ENCODE data around the gene TTC17. TPM values are rescaled to one million over a fixed set of nuclear protein-coding genes. Genes with fewer than 3 reads are reported as not detected.
A peak's percentile ranks its signal among the peaks of the same experiment; 100 is the strongest.
"Not testable (repeated sequence)": the region's sequence is repeated elsewhere in the genome, so short reads cannot be mapped to it uniquely, and the experiment has no call there.

Gene TTC17
- total RNA-seq, 2 experiments from 2014 or later, result 71.7 to 72.8 TPM

GRCh38 chr11:43396617-43397016 lies 37.9 kb downstream of the TTC17 start:
- H3K4me3 Mint-ChIP-seq, result no peak overlapping the region

GRCh38 chr11:43397251-43397650 lies 38.5 kb downstream of the TTC17 start:
- H3K27ac Mint-ChIP-seq, result peak overlapping the region; percentile 7
- ChIA-PET POLR2A (interaction anchor here (4.0 kb wide), 1 partner anchor 38 kb away, joined by 24 read pairs; the partner anchor contains the start of gene TTC17), CTCF (no interaction called here)
- H3K36me3 Mint-ChIP-seq (ENCODE audit: low read depth), result peaks cover 85% of the 10 kb centered on the region
- H3K9me3 Mint-ChIP-seq, result no peaks in the 10 kb centered on the region
- DNase-seq, result no peak
- H3K27me3 Mint-ChIP-seq, result no peaks in the 10 kb centered on the region
- no peak overlapping the region for H3K4me3 Mint-ChIP-seq
- peaks cover 50% of the 10 kb centered on the region for H3K4me1 Mint-ChIP-seq

More at GRCh38 chr11:43396617-43397016, 37.9 kb downstream of the TTC17 start:
- Mint-ChIP-seq H3K9me3 (no peaks in the 10 kb centered on the region), H3K36me3 (ENCODE audit: low read depth) (peaks cover 83% of the 10 kb centered on the region), H3K27me3 (no peaks in the 10 kb centered on the region), H3K27ac (no peak overlapping the region), H3K4me1 (peaks cover 56% of the 10 kb centered on the region)
- no peak for DNase-seq
- CTCF ChIA-PET, result no interaction called here
- POLR2A ChIA-PET, result interaction anchor here (4.0 kb wide), 1 partner anchor 38 kb away, joined by 24 read pairs; the partner anchor contains the start of gene TTC17

GRCh38 chr11:43399983-43400630 lies 41.4 kb downstream of the TTC17 start:
- peaks cover 46% of the 10 kb centered on the region for H3K4me1 Mint-ChIP-seq
- peaks cover 83% of the 10 kb centered on the region for H3K36me3 Mint-ChIP-seq (ENCODE audit: low read depth)
- ChIA-PET CTCF (interaction anchor here (0.7 kb wide), 1 partner anchor 89 kb away, joined by 3 read pairs; the partner anchor contains the start of gene API5), POLR2A (interaction anchor here (0.9 to 1.7 kb wide), 3 partner anchors 42 to 88 kb away, joined by 3 to 5 read pairs (median 3); partner anchors contain the start of genes API5 and TTC17)
- no peaks in the 10 kb centered on the region for H3K9me3 Mint-ChIP-seq
- H3K4me3 Mint-ChIP-seq, result no peak overlapping the region
- DNase-seq, result no peak
- no peaks in the 10 kb centered on the region for H3K27me3 Mint-ChIP-seq
- H3K27ac Mint-ChIP-seq, result peak overlapping the region; percentile 18

GRCh38 chr11:43401252-43401651 lies 42.5 kb downstream of the TTC17 start:
- no peak overlapping the region for H3K4me3 Mint-ChIP-seq

GRCh38 chr11:43401811-43402210 lies 43.1 kb downstream of the TTC17 start:
- DNase-seq, H3K27ac Mint-ChIP-seq, H3K4me3 Mint-ChIP-seq, H3K27me3 Mint-ChIP-seq, POLR2A ChIA-PET, H3K9me3 Mint-ChIP-seq: not testable (repeated sequence)
- Mint-ChIP-seq H3K4me1 (peaks cover 44% of the 10 kb centered on the region), H3K36me3 (ENCODE audit: low read depth) (peaks cover 81% of the 10 kb centered on the region)
- CTCF ChIA-PET, result interaction anchor here (1.6 kb wide), 1 partner anchor 90 kb away, joined by 4 read pairs; the partner anchor contains the start of gene API5

More at GRCh38 chr11:43401252-43401651, 42.5 kb downstream of the TTC17 start:
- POLR2A ChIA-PET, result interaction anchor here (1.2 to 1.7 kb wide), 2 partner anchors 43 to 90 kb away, joined by 3 to 5 read pairs; partner anchors contain the start of genes API5 and TTC17
- DNase-seq, result no peak
- no peaks in the 10 kb centered on the region for H3K9me3 Mint-ChIP-seq
- no peaks in the 10 kb centered on the region for H3K27me3 Mint-ChIP-seq
- H3K27ac Mint-ChIP-seq, result no peak overlapping the region
- peaks cover 83% of the 10 kb centered on the region for H3K36me3 Mint-ChIP-seq (ENCODE audit: low read depth)
- H3K4me1 Mint-ChIP-seq, result peaks cover 44% of the 10 kb centered on the region
- CTCF ChIA-PET, result no interaction called here

- DNase-seq, result no peak
- Mint-ChIP-seq H3K36me3 (ENCODE audit: low read depth) (peaks cover 74% of the 10 kb centered on the region), H3K9me3 (no peaks in the 10 kb centered on the region), H3K27me3 (no peaks in the 10 kb centered on the region), H3K27ac (peak overlapping the region; percentile 8), H3K4me3 (no peak overlapping the region), H3K4me1 (peaks cover 38% of the 10 kb centered on the region)
- POLR2A ChIA-PET, result interaction anchor here (0.8 to 1.2 kb wide), 2 partner anchors 16 to 44 kb away, joined by 3 to 5 read pairs; partner anchors contain the start of gene TTC17
- CTCF ChIA-PET, result interaction anchor here (1.1 kb wide), 1 partner anchor 10 kb away, joined by 4 read pairs; no protein-coding TSS in a partner anchor
Measured at GRCh38 chr11:43403357-43404231, 44.9 kb downstream of the TTC17 start.

GRCh38 chr11:43404406-43404805 lies 45.7 kb downstream of the TTC17 start:
- Mint-ChIP-seq H3K4me1 (peaks cover 33% of the 10 kb centered on the region), H3K9me3 (no peaks in the 10 kb centered on the region), H3K4me3 (no peak overlapping the region), H3K27ac (peak overlapping the region; percentile 8), H3K27me3 (no peaks in the 10 kb centered on the region), H3K36me3 (ENCODE audit: low read depth) (peaks cover 74% of the 10 kb centered on the region)
- no peak for DNase-seq
- CTCF ChIA-PET, result interaction anchor here (1.0 to 1.1 kb wide), 2 partner anchors 9 to 92 kb away, joined by 3 to 4 read pairs; no protein-coding TSS in a partner anchor
- POLR2A ChIA-PET, result interaction anchor here (1.2 kb wide), 2 partner anchors 15 to 40 kb away, joined by 3 read pairs; no protein-coding TSS in a partner anchor

GRCh38 chr11:43404836-43405479 lies 46.2 kb downstream of the TTC17 start:
- Mint-ChIP-seq H3K4me1 (peaks cover 27% of the 10 kb centered on the region), H3K36me3 (ENCODE audit: low read depth) (peaks cover 72% of the 10 kb centered on the region), H3K4me3 (no peak overlapping the region), H3K27me3 (no peaks in the 10 kb centered on the region), H3K9me3 (no peaks in the 10 kb centered on the region), H3K27ac (peak overlapping the region; percentile 21)
- POLR2A ChIA-PET, result interaction anchor here (1.2 kb wide), 2 partner anchors 14 to 40 kb away, joined by 3 read pairs; no protein-coding TSS in a partner anchor
- no peak for DNase-seq
- CTCF ChIA-PET, result interaction anchor here (1.0 kb wide), 1 partner anchor 93 kb away, joined by 3 read pairs; no protein-coding TSS in a partner anchor

- CTCF ChIA-PET, result no interaction called here
Measured at GRCh38 chr11:43408277-43408676, 49.6 kb downstream of the TTC17 start.

GRCh38 chr11:43410394-43410793 lies 51.7 kb downstream of the TTC17 start:
- ChIA-PET POLR2A (no interaction called here), CTCF (no interaction called here)
- H3K27me3 Mint-ChIP-seq, result no peaks in the 10 kb centered on the region
- peaks cover 53% of the 10 kb centered on the region for H3K36me3 Mint-ChIP-seq (ENCODE audit: low read depth)
- no peaks in the 10 kb centered on the region for H3K9me3 Mint-ChIP-seq
- peaks cover 11% of the 10 kb centered on the region for H3K4me1 Mint-ChIP-seq
- DNase-seq, result no peak
- no peak overlapping the region for H3K27ac Mint-ChIP-seq
- no peak overlapping the region for H3K4me3 Mint-ChIP-seq

More at GRCh38 chr11:43408277-43408676, 49.6 kb downstream of the TTC17 start:
- H3K36me3 Mint-ChIP-seq (ENCODE audit: low read depth), result peaks cover 61% of the 10 kb centered on the region
- H3K27ac Mint-ChIP-seq, result no peak overlapping the region
- H3K4me3 Mint-ChIP-seq, result no peak overlapping the region
- H3K4me1 Mint-ChIP-seq, result peaks cover 20% of the 10 kb centered on the region
- POLR2A ChIA-PET, result no interaction called here
- H3K27me3 Mint-ChIP-seq, result no peaks in the 10 kb centered on the region
- no peak for DNase-seq
- no peaks in the 10 kb centered on the region for H3K9me3 Mint-ChIP-seq

- no peak overlapping the region for H3K27ac Mint-ChIP-seq
- H3K4me3 Mint-ChIP-seq, result no peak overlapping the region
- H3K9me3 Mint-ChIP-seq, result no peaks in the 10 kb centered on the region
- ChIA-PET POLR2A (interaction anchor here (3.0 kb wide), 2 partner anchors 59 to 106 kb away, joined by 14 to 15 read pairs; partner anchors contain the start of genes API5 and TTC17), CTCF (interaction anchor here (0.8 to 5.6 kb wide), 5 partner anchors 31 to 135 kb away, joined by 3 to 43 read pairs (median 4); partner anchors contain the start of genes API5 and TTC17)
- H3K36me3 Mint-ChIP-seq (ENCODE audit: low read depth), result peaks cover 10% of the 10 kb centered on the region
- H3K4me1 Mint-ChIP-seq, result peaks cover 12% of the 10 kb centered on the region
- H3K27me3 Mint-ChIP-seq, result no peaks in the 10 kb centered on the region
- no peak for DNase-seq
Measured at GRCh38 chr11:43418197-43418596, 59.5 kb downstream of the TTC17 start.

- ChIA-PET CTCF (interaction anchor here (0.5 to 5.6 kb wide), 10 partner anchors 8 to 276 kb away, joined by 3 to 43 read pairs (median 4); partner anchors contain the start of genes API5 and TTC17), POLR2A (interaction anchor here (1.0 to 3.0 kb wide), 5 partner anchors 15 to 261 kb away, joined by 3 to 15 read pairs (median 5); partner anchors contain the start of genes API5, HSD17B12 and TTC17)
- H3K9me3 Mint-ChIP-seq, result no peaks in the 10 kb centered on the region
- H3K27me3 Mint-ChIP-seq, result no peaks in the 10 kb centered on the region
- DNase-seq, result peak; percentile 46
- H3K4me1 Mint-ChIP-seq, result peaks cover 4% of the 10 kb centered on the region
- H3K4me3 Mint-ChIP-seq, result no peak overlapping the region
- H3K27ac Mint-ChIP-seq, result no peak overlapping the region
- H3K36me3 Mint-ChIP-seq (ENCODE audit: low read depth), result peaks cover 6% of the 10 kb centered on the region
Measured at GRCh38 chr11:43419460-43419859, 60.7 kb downstream of the TTC17 start.

Data from activated CD4-positive, alpha-beta memory T cell treated with anti-CD3 and anti-CD28 coated beads, Interleukin-2, amount 10 ng/mL, durations not matched to agents 7 days and 5 days (primary cell).